Neuronal stem cell (in vitro differentiated cells): ENCODE results near the gene ZSWIM9.
"Not testable (repeated sequence)": the region's sequence is repeated elsewhere in the genome, so short reads cannot be mapped to it uniquely, and the experiment has no call there.

Source experiments
- DNase-seq: peaks from one replicate; pipeline ENCODE4 v3.0.0-alpha.2; 2013; ENCODE audit warnings: low spot score
- H2AFZ ChIP-seq: one replicate; pipeline ENCODE4 v1.6.1; 2013; ENCODE audit warnings: mild to moderate bottlenecking, low read length, inconsistent platforms
- H2AK5ac ChIP-seq: 2 replicates; pipeline ENCODE4 v1.6.1; 2013; ENCODE audit warnings: low read depth, mild to moderate bottlenecking, inconsistent platforms, low read length, moderate library complexity, mixed read lengths
- H2BK120ac ChIP-seq: 2 replicates; pipeline ENCODE4 v1.6.1; 2013; ENCODE audit warnings: low read depth, mild to moderate bottlenecking, inconsistent platforms, low read length, moderate library complexity, mixed read lengths
- H2BK12ac ChIP-seq: one replicate; pipeline ENCODE4 v1.6.1; 2013; ENCODE audit warnings: low read length, inconsistent platforms
- H2BK15ac ChIP-seq: 2 replicates; pipeline ENCODE4 v1.6.1; 2013; ENCODE audit warnings: mild to moderate bottlenecking, low read length, inconsistent platforms, mixed read lengths
- H2BK5ac ChIP-seq: one replicate; pipeline ENCODE4 v1.6.1; 2013; ENCODE audit warnings: inconsistent platforms, mild to moderate bottlenecking, low read length, moderate library complexity
- H3K14ac ChIP-seq: one replicate; pipeline ENCODE4 v1.6.1; 2013; ENCODE audit warnings: low read length, inconsistent platforms
- H3K18ac ChIP-seq: 2 replicates; pipeline ENCODE4 v1.6.1; 2013; ENCODE audit warnings: low read length, inconsistent platforms
- H3K23ac ChIP-seq: 2 replicates; pipeline ENCODE4 v1.6.1; 2013; ENCODE audit warnings: low read depth, mild to moderate bottlenecking, mixed read lengths, low read length, inconsistent platforms; ENCODE audit not compliant: poor library complexity
- H3K27ac ChIP-seq: replicated peaks from 3 replicates; pipeline ENCODE4 v1.5.1; 2013; ENCODE audit warnings: low read length, inconsistent platforms
- H3K27me3 ChIP-seq, 3 experiments: 2 replicates each; pipeline ENCODE4 v1.6.1; 2013; ENCODE audit warnings: low read length in 3 of 3, mild to moderate bottlenecking in 2 of 3, inconsistent platforms in 1 of 3, low read depth in 1 of 3, mixed read lengths in 1 of 3, moderate library complexity in 1 of 3; ENCODE audit not compliant: control insufficient read depth in 3 of 3, insufficient read depth in 3 of 3
- H3K36me3 ChIP-seq, 2 donors: replicated peaks in 1 of 2; 2 replicates each; pipeline ENCODE4 v1.6.1; 2013; ENCODE audit warnings: low read length in 2 of 2; ENCODE audit not compliant: control insufficient read depth in 2 of 2, insufficient read depth in 2 of 2
- H3K4ac ChIP-seq: 2 replicates; pipeline ENCODE4 v1.6.1; 2013; ENCODE audit warnings: inconsistent platforms, mild to moderate bottlenecking, low read length, moderate library complexity
- H3K4me1 ChIP-seq, 2 donors: 1 replicate in 1 of 2; 2 replicates in 1 of 2; pipeline ENCODE4 v1.6.1; 2013; ENCODE audit warnings: low read length in 2 of 2, low read depth in 1 of 2; ENCODE audit not compliant: control insufficient read depth in 2 of 2, insufficient read depth in 1 of 2
- H3K4me2 ChIP-seq: one replicate; pipeline ENCODE4 v1.6.1; 2013; ENCODE audit warnings: mild to moderate bottlenecking, low read length, inconsistent platforms; ENCODE audit not compliant: insufficient read depth, poor library complexity, severe bottlenecking
- H3K4me3 ChIP-seq, 2 donors: 2 replicates each; pipeline ENCODE4 v1.5.1; 2013; ENCODE audit warnings: low read length in 2 of 2, mild to moderate bottlenecking in 2 of 2, inconsistent platforms in 1 of 2, moderate library complexity in 1 of 2
- H3K79me1 ChIP-seq: one replicate; pipeline ENCODE4 v1.6.1; 2013; ENCODE audit warnings: low read depth, mild to moderate bottlenecking, inconsistent platforms, low read length, moderate library complexity
- H3K9ac ChIP-seq: one replicate; pipeline ENCODE4 v1.6.1; 2013; ENCODE audit warnings: mild to moderate bottlenecking, low read depth, low read length, inconsistent platforms; ENCODE audit not compliant: poor library complexity
- H3K9me3 ChIP-seq, 2 donors: replicated peaks in 1 of 2; 2 replicates each; pipeline versions ENCODE3 to v1.6.1; 2013; ENCODE audit warnings: low read length in 2 of 2, mild to moderate bottlenecking in 2 of 2, inconsistent platforms in 1 of 2, low read depth in 1 of 2, mixed read lengths in 1 of 2, moderate library complexity in 1 of 2; ENCODE audit not compliant: control insufficient read depth in 2 of 2, insufficient read depth in 1 of 2
- H4K8ac ChIP-seq: one replicate; pipeline ENCODE4 v1.6.1; 2013; ENCODE audit warnings: low read depth, mild to moderate bottlenecking, inconsistent platforms, low read length, moderate library complexity
- H4K91ac ChIP-seq: one replicate; pipeline ENCODE4 v1.6.1; 2013; ENCODE audit warnings: low read length, low read depth, mild to moderate bottlenecking, inconsistent platforms; ENCODE audit not compliant: poor library complexity
- WGBS, 2 donors: extraction: QIAGEN DNeasy Blood & Tissue Kit; methylation state at CpG; one replicate each; pipeline ENCODE4 v1.1.7; 2013; ENCODE audit warnings: missing lambda C conversion rate in 2 of 2, mixed read lengths in 1 of 2; ENCODE audit not compliant: insufficient read length in 2 of 2, insufficient replicate concordance in 1 of 2; ENCODE audit errors: extremely low coverage in 2 of 2; 5-methylcytosine and 5-hydroxymethylcytosine counted together

ZSWIM9 gene

DNA sequence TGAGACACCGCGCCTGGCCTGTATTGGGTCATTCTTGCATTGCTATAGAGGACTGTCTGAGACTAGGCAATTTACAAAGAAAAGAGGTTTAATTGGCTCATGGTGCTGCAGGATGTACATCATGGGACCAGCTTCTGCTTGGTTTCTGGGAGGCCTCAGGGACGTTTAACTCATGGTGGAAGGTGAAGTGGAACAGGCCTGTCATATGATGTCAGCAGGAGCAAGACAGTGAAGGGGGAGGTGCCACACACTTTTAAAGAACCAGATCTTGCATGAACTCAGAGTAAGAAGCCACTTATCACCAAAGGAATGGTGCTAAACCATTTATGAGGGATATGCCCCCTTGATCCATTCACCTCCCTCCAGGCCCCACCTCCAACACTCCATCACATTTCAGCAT is 66.6 kb downstream of the ZSWIM9 start:
- H3K9ac ChIP-seq, result no peak overlapping the region
- no peak overlapping the region for H3K23ac ChIP-seq
- no peak overlapping the region for H3K4me3 ChIP-seq
- H4K91ac ChIP-seq, result no peak overlapping the region
- H3K4ac ChIP-seq, result no peak overlapping the region
- no peaks in the 10 kb centered on the region for H3K27me3 ChIP-seq
- H2AK5ac ChIP-seq, result no peak overlapping the region
- no peak overlapping the region for H3K14ac ChIP-seq
- H3K4me2 ChIP-seq, result no peak overlapping the region
- H2BK15ac ChIP-seq, result no peak overlapping the region
- no peak for DNase-seq
- no peak overlapping the region for H3K27ac ChIP-seq
- H3K9me3 ChIP-seq, result no peaks in the 10 kb centered on the region
- no peak overlapping the region for H2BK120ac ChIP-seq
- no peak overlapping the region for H3K18ac ChIP-seq
- no peak overlapping the region for H2AFZ ChIP-seq
- H4K8ac ChIP-seq, result no peak overlapping the region
- peaks cover 11 to 81% of the 10 kb centered on the region in 2 donors for H3K36me3 ChIP-seq
- H3K4me1 ChIP-seq, result no peaks in the 10 kb centered on the region
- no peaks in the 10 kb centered on the region for H3K79me1 ChIP-seq
- no CpG with 5 or more reads among the region's 3 CpGs for WGBS, 2 donors
- H2BK12ac ChIP-seq, result no peak overlapping the region
- no peak overlapping the region for H2BK5ac ChIP-seq

- H3K27me3 ChIP-seq, result no peaks in the 10 kb centered on the region
- H3K18ac ChIP-seq, result no peak overlapping the region
- WGBS, 2 donors, result no CpG with 5 or more reads among the region's 6 CpGs
- H3K4me2 ChIP-seq, result no peak overlapping the region
- H3K14ac ChIP-seq, result no peak overlapping the region
- no peaks in the 10 kb centered on the region for H3K4me1 ChIP-seq
- H4K8ac ChIP-seq, result no peak overlapping the region
- H2AFZ ChIP-seq, result no peak overlapping the region
- no peak overlapping the region for H2AK5ac ChIP-seq
- H3K23ac ChIP-seq, result no peak overlapping the region
- no peak overlapping the region for H3K4ac ChIP-seq
- H2BK5ac ChIP-seq, result no peak overlapping the region
- no peak for DNase-seq
- H2BK120ac ChIP-seq, result no peak overlapping the region
- H2BK15ac ChIP-seq, result no peak overlapping the region
- no peaks in the 10 kb centered on the region for H3K79me1 ChIP-seq
- no peak overlapping the region for H3K4me3 ChIP-seq
- no peak overlapping the region for H4K91ac ChIP-seq
- no peak overlapping the region for H2BK12ac ChIP-seq
- no peak overlapping the region for H3K9ac ChIP-seq
- H3K27ac ChIP-seq, result no peak overlapping the region
- H3K36me3 ChIP-seq, result peaks cover 8 to 71% of the 10 kb centered on the region in 2 donors
- no peaks in the 10 kb centered on the region for H3K9me3 ChIP-seq
Observed at GRCh38 chr19:48239120-48239519, 68.6 kb downstream of the ZSWIM9 start.

DNA sequence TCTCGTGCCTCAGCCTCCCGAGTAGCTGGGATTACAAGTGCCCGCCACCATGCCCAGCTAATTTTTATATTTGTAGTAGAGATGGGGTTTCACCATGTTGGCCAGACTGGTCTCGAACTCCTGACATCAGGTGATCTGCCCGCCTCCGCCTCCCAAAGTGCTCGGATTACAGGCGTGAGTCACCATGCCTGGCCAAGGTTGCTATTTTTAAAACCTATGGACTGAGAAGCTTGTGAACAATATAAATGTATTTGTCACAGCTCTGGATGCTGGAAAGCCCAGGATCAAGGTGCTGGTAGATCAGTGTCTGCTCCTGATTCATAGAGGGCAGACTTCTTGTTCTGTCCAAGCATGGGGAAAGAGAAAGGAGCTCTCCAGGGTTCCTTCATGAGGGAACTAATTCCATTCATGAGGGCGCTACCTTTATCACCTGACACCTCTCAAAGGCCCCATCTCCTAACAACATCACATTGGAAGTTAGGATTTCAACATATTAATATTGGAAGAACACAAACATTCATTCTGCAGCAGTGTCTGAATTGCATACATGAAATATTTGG is 69.2 kb downstream of the ZSWIM9 start:
- H2BK12ac ChIP-seq, result no peak overlapping the region
- no peak overlapping the region for H3K27ac ChIP-seq
- H3K27me3 ChIP-seq, result no peaks in the 10 kb centered on the region
- no peak overlapping the region for H2AK5ac ChIP-seq
- no peak overlapping the region for H2BK15ac ChIP-seq
- no peak overlapping the region for H3K14ac ChIP-seq
- no peak for DNase-seq
- no peak overlapping the region for H2BK120ac ChIP-seq
- H3K36me3 ChIP-seq, result peaks cover 8 to 65% of the 10 kb centered on the region in 2 donors
- H2AFZ ChIP-seq, result no peak overlapping the region
- H3K4me1 ChIP-seq, result no peaks in the 10 kb centered on the region
- no peak overlapping the region for H2BK5ac ChIP-seq
- no peak overlapping the region for H3K23ac ChIP-seq
- H3K18ac ChIP-seq, result no peak overlapping the region
- H3K79me1 ChIP-seq, result no peaks in the 10 kb centered on the region
- H3K4ac ChIP-seq, result no peak overlapping the region
- H3K4me3 ChIP-seq, result no peak overlapping the region
- H3K9ac ChIP-seq, result no peak overlapping the region
- WGBS, 2 donors, result no CpG with 5 or more reads among the region's 9 CpGs
- no peak overlapping the region for H4K91ac ChIP-seq
- no peak overlapping the region for H3K4me2 ChIP-seq
- H3K9me3 ChIP-seq, result no peaks in the 10 kb centered on the region
- no peak overlapping the region for H4K8ac ChIP-seq

GRCh38 chr19:48241771-48242170 is 71.3 kb downstream of the ZSWIM9 start:
- H3K9me3 ChIP-seq, H2AFZ ChIP-seq, H3K4me2 ChIP-seq, H3K23ac ChIP-seq, H2BK5ac ChIP-seq, H2BK120ac ChIP-seq, H3K27ac ChIP-seq, H4K8ac ChIP-seq, H3K4me3 ChIP-seq, H3K14ac ChIP-seq, H3K4ac ChIP-seq, H3K27me3 ChIP-seq, H2BK12ac ChIP-seq, H3K4me1 ChIP-seq, H3K18ac ChIP-seq, H2AK5ac ChIP-seq, H3K9ac ChIP-seq, H2BK15ac ChIP-seq, H3K79me1 ChIP-seq, H4K91ac ChIP-seq, DNase-seq: not testable (repeated sequence)
- peaks cover 6 to 67% of the 10 kb centered on the region in 2 donors for H3K36me3 ChIP-seq
- WGBS, 2 donors, result no CpG with 5 or more reads among the region's 6 CpGs
